Upper lobe of right lung (tissue), 1 donor: ENCODE measurements around the gene PRKG1. TPM values are rescaled to one million over a fixed set of nuclear protein-coding genes. Genes with fewer than 3 reads are reported as not detected.

Experiments used
- ATAC-seq: fragments of 200-7000 bp; cut with Tn5 transposase; one replicate; pipeline ENCODE4 v1.9.1; 2020; ENCODE audit warnings: mild to moderate bottlenecking, moderate library complexity
- DNase-seq: peaks from one replicate; pipeline ENCODE4 v3.0.0-alpha.2; 2020
- H3K27ac ChIP-seq: fragments of 200-600 bp; one replicate; pipeline ENCODE4 v1.8.0; 2022
- H3K27me3 ChIP-seq: fragments of 200-600 bp; one replicate; pipeline ENCODE4 v1.8.0; 2022; ENCODE audit warnings: mild to moderate bottlenecking
- H3K36me3 ChIP-seq: fragments of 200-600 bp; one replicate; pipeline ENCODE4 v1.8.0; 2022
- H3K4me1 ChIP-seq: fragments of 200-600 bp; one replicate; pipeline ENCODE4 v1.8.0; 2022
- H3K4me3 ChIP-seq: fragments of 200-600 bp; one replicate; pipeline ENCODE4 v1.8.0; 2022; ENCODE audit warnings: mild to moderate bottlenecking
- H3K9me3 ChIP-seq: fragments of 200-600 bp; one replicate; pipeline ENCODE4 v1.8.0; 2022
- intact Hi-C: fragments of 100-400 bp; cut with DNase I; formaldehyde crosslinking; loops from one replicate; pipeline ENCODE4 v1.11.0; 2022
- total RNA-seq: library from RNA; stranded (reverse); fragmentation: NEBNext Ultra II Directional; extraction: Animal tissue kit (Norgen Biotek cat#: 25700); gene quantifications from one replicate; pipeline ENCODE4 v1.2.1, GENCODE V29; 2021
- TF ChIP-seq, protein P1 (sequence below): fragments of 200-600 bp; IDR thresholded peaks from one replicate; pipeline ENCODE4 v1.8.0; 2022; ENCODE audit warnings: antibody characterized with exemption
- donor health status: DM: no; HTN: yes; CAD: no; lungs with severe emphysema.

The PRKG1 gene
- total RNA-seq, 1 donor from 2014 or later, result 30.0 TPM

- Histone ChIP-seq H3K4me3 (no peak overlapping the region), H3K4me1 (no peaks in the 10 kb centered on the region), H3K27ac (no peak overlapping the region), H3K27me3 (no peaks in the 10 kb centered on the region), H3K36me3 (no peaks in the 10 kb centered on the region), H3K9me3 (no peaks in the 10 kb centered on the region)
- intact Hi-C loops, result no loop called here
- DNase-seq (no peak), ATAC-seq (no peak)
- TF ChIP-seq, protein P1, sequence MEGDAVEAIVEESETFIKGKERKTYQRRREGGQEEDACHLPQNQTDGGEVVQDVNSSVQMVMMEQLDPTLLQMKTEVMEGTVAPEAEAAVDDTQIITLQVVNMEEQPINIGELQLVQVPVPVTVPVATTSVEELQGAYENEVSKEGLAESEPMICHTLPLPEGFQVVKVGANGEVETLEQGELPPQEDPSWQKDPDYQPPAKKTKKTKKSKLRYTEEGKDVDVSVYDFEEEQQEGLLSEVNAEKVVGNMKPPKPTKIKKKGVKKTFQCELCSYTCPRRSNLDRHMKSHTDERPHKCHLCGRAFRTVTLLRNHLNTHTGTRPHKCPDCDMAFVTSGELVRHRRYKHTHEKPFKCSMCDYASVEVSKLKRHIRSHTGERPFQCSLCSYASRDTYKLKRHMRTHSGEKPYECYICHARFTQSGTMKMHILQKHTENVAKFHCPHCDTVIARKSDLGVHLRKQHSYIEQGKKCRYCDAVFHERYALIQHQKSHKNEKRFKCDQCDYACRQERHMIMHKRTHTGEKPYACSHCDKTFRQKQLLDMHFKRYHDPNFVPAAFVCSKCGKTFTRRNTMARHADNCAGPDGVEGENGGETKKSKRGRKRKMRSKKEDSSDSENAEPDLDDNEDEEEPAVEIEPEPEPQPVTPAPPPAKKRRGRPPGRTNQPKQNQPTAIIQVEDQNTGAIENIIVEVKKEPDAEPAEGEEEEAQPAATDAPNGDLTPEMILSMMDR, result no peak
Measured at GRCh38 chr10:51924359-51924758, 850.1 kb downstream of the PRKG1 start.

GRCh38 chr10:51926337-51926736 is 852.0 kb downstream of the PRKG1 start:
- DNase-seq (no peak), ATAC-seq (no peak)
- no peak overlapping the region for H3K4me3 ChIP-seq
- no peaks in the 10 kb centered on the region for H3K36me3 ChIP-seq
- no peaks in the 10 kb centered on the region for H3K4me1 ChIP-seq
- TF ChIP-seq, protein P1, result no peak
- no peak overlapping the region for H3K27ac ChIP-seq
- intact Hi-C loops, result no loop called here
- H3K27me3 ChIP-seq, result no peaks in the 10 kb centered on the region
- H3K9me3 ChIP-seq, result no peaks in the 10 kb centered on the region

- ATAC-seq (no peak), DNase-seq (no peak)
- no peaks in the 10 kb centered on the region for H3K4me1 ChIP-seq
- no peak overlapping the region for H3K4me3 ChIP-seq
- TF ChIP-seq, protein P1, result no peak
- H3K27ac ChIP-seq, result no peak overlapping the region
- intact Hi-C loops, result no loop called here
- H3K9me3 ChIP-seq, result no peaks in the 10 kb centered on the region
- H3K27me3 ChIP-seq, result no peaks in the 10 kb centered on the region
- H3K36me3 ChIP-seq, result no peaks in the 10 kb centered on the region
Measured at GRCh38 chr10:51928162-51928561, 853.9 kb downstream of the PRKG1 start.

DNA sequence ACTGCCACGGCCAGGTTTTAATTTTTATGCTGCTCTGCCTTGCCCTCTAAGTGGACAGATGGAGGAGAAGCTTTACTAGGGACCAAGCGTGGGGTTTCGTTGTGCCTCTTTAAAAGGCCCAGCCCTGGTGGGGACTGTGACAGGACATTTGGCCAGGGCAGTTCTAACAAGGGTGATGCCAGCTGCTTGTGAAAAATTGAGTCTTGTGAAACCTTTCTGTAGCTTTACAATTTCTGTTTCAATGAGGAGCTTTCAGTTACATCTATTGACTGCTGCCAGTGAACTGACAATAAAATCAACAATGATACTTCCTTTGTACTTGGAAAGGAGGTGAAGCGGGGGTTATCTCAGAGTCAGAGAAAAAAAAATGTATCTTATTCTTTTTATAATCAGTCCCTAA is 858.2 kb downstream of the PRKG1 start:
- no peaks in the 10 kb centered on the region for H3K9me3 ChIP-seq
- intact Hi-C loops, result no loop called here
- H3K4me3 ChIP-seq, result no peak overlapping the region
- H3K4me1 ChIP-seq, result peaks cover 5% of the 10 kb centered on the region
- TF ChIP-seq, protein P1, result no peak
- ATAC-seq, result no peak
- no peaks in the 10 kb centered on the region for H3K27me3 ChIP-seq
- no peak overlapping the region for H3K27ac ChIP-seq
- H3K36me3 ChIP-seq, result no peaks in the 10 kb centered on the region
- DNase-seq, result no peak

GRCh38 chr10:51934373-51934772 is 860.1 kb downstream of the PRKG1 start:
- ATAC-seq (no peak), DNase-seq (no peak)
- Histone ChIP-seq H3K27me3 (no peaks in the 10 kb centered on the region), H3K36me3 (no peaks in the 10 kb centered on the region), H3K4me3 (no peak overlapping the region), H3K27ac (no peak overlapping the region), H3K4me1 (peaks cover 5% of the 10 kb centered on the region), H3K9me3 (no peaks in the 10 kb centered on the region)
- TF ChIP-seq, protein P1, result no peak
- intact Hi-C loops, result no loop called here

GRCh38 chr10:51935341-51935740 is 861.1 kb downstream of the PRKG1 start:
- intact Hi-C loops, result no loop called here

More at GRCh38 chr10:51935341-51935740, 861.1 kb downstream of the PRKG1 start:
- Histone ChIP-seq H3K27ac (no peak overlapping the region), H3K27me3 (no peaks in the 10 kb centered on the region), H3K36me3 (no peaks in the 10 kb centered on the region), H3K4me3 (no peak overlapping the region), H3K4me1 (peaks cover 5% of the 10 kb centered on the region), H3K9me3 (no peaks in the 10 kb centered on the region)
- TF ChIP-seq, protein P1, result no peak
- DNase-seq (no peak), ATAC-seq (no peak)
